Peyer's patch (tissue), 4 donors: ENCODE data around the gene ARHGAP12. TPM values are rescaled to one million over a fixed set of nuclear protein-coding genes. Genes with fewer than 3 reads are reported as not detected.

Source experiments
- DNase-seq, 3 donors: peaks; one replicate each; pipeline ENCODE4 v3.0.0-alpha.2; 2017 to 2019
- H3K27ac ChIP-seq, 4 donors: fragments of 200-600 bp; sonication (generic); one replicate each; pipeline ENCODE4 v1.5.1; 2016 to 2019
- H3K27me3 ChIP-seq, 2 donors: fragments of 200-600 bp; sonication (generic); one replicate each; pipeline ENCODE4 v1.5.1; 2019
- H3K36me3 ChIP-seq, 3 donors: fragments of 200-600 bp; sonication (generic); one replicate each; pipeline ENCODE4 v1.5.1; 2016 to 2019
- H3K4me1 ChIP-seq, 4 donors: fragments of 200-600 bp; sonication (generic); one replicate each; pipeline ENCODE4 v1.5.1; 2016 to 2019
- H3K4me3 ChIP-seq, 4 donors: fragments of 200-600 bp; sonication (generic); 1 replicate in 3 of 4; 2 replicates in 1 of 4; pipeline ENCODE4 v1.5.1; 2016 to 2019; ENCODE audit warnings: mild to moderate bottlenecking in 1 of 4
- H3K9me3 ChIP-seq, 4 donors: fragments of 200-600 bp; sonication (generic); one replicate each; pipeline ENCODE4 v1.5.1; 2016 to 2019; ENCODE audit warnings: mild to moderate bottlenecking in 1 of 4
- CTCF ChIP-seq, 6 experiments: fragments of 450-650 bp in 4 of 6; fragments of 200-600 bp in 2 of 6; sonication (generic) in 1 of 6; IDR thresholded peaks; one replicate each; pipeline ENCODE4 v1.5.1; 2017 to 2019; ENCODE audit warnings: antibody characterized with exemption in 6 of 6, mild to moderate bottlenecking in 3 of 6, moderate library complexity in 1 of 6
- POLR2A ChIP-seq, 2 donors: fragments of 450-650 bp; IDR thresholded peaks; one replicate each; pipeline ENCODE4 v1.5.1; 2017; ENCODE audit warnings: antibody characterized with exemption in 2 of 2, mild to moderate bottlenecking in 2 of 2, moderate library complexity in 2 of 2
- total RNA-seq, 4 donors: library from RNA; depleted of rRNA; stranded (reverse); fragments of >200 nt; gene quantifications; one replicate each; pipeline ENCODE4 v1.1.0, GENCODE V29; 2016

The ARHGAP12 gene
- total RNA-seq, 4 donors from 2014 or later: 46.7 to 56.9 (median 52.4) TPM

GRCh38 chr10:31935678-31936077 is 7.0 kb upstream of the ARHGAP12 start:
- peaks cover 0 to 3% (median 0%) of the 10 kb centered on the region in 4 donors for H3K4me1 ChIP-seq
- H3K9me3 ChIP-seq: no peaks in the 10 kb centered on the region
- no peaks in the 10 kb centered on the region for H3K27me3 ChIP-seq
- no peak overlapping the region for H3K4me3 ChIP-seq
- no peaks in the 10 kb centered on the region for H3K36me3 ChIP-seq
- TF ChIP-seq POLR2A (IDR thresholded peaks at IDR 0.05) (no peak), CTCF (IDR thresholded peaks at IDR 0.05) (no peak)
- H3K27ac ChIP-seq: no peak overlapping the region
- no peak for DNase-seq

GRCh38 chr10:31932838-31933237 is 4.2 kb upstream of the ARHGAP12 start:
- Histone ChIP-seq H3K36me3 (no peaks in the 10 kb centered on the region), H3K4me1 (peaks cover 0 to 4% (median 0%) of the 10 kb centered on the region in 4 donors), H3K27me3 (no peaks in the 10 kb centered on the region), H3K27ac (no peak overlapping the region), H3K9me3 (no peaks in the 10 kb centered on the region), H3K4me3 (no peak overlapping the region)
- DNase-seq: no peak
- no peak for TF ChIP-seq CTCF (IDR thresholded peaks at IDR 0.05)
- TF ChIP-seq POLR2A (IDR thresholded peaks at IDR 0.05): no peak

- Histone ChIP-seq H3K27me3 (no peaks in the 10 kb centered on the region), H3K9me3 (no peaks in the 10 kb centered on the region), H3K27ac (peak overlapping the region in 1 of 4 donors; percentile 94), H3K4me3 (no peak overlapping the region), H3K36me3 (no peaks in the 10 kb centered on the region), H3K4me1 (peaks cover 0 to 12% (median 5%) of the 10 kb centered on the region in 4 donors)
- no peak for DNase-seq
- TF ChIP-seq POLR2A (IDR thresholded peaks at IDR 0.05): no peak
- no peak for TF ChIP-seq CTCF (IDR thresholded peaks at IDR 0.05)
Measured at GRCh38 chr10:31930856-31931255, 2.2 kb upstream of the ARHGAP12 start.

- Histone ChIP-seq H3K4me1 (peaks cover 0 to 13% (median 5%) of the 10 kb centered on the region in 4 donors), H3K27me3 (no peaks in the 10 kb centered on the region), H3K27ac (peak overlapping the region; percentile 88 to 97 (median 95)), H3K9me3 (no peaks in the 10 kb centered on the region), H3K4me3 (peak overlapping the region; percentile 62 to 98 (median 81)), H3K36me3 (no peaks in the 10 kb centered on the region)
- TF ChIP-seq CTCF (IDR thresholded peaks at IDR 0.05) (no peak), POLR2A (IDR thresholded peaks at IDR 0.05) (no peak)
- DNase-seq: peak in 1 of 3 donors; percentile 34
Measured at GRCh38 chr10:31930023-31930751, 1.6 kb upstream of the ARHGAP12 start.

- Histone ChIP-seq H3K4me1 (peaks cover 0 to 13% (median 5%) of the 10 kb centered on the region in 4 donors), H3K4me3 (peak overlapping the region; percentile 62 to 98 (median 81)), H3K27me3 (no peaks in the 10 kb centered on the region), H3K36me3 (no peaks in the 10 kb centered on the region), H3K9me3 (no peaks in the 10 kb centered on the region), H3K27ac (peak overlapping the region; percentile 88 to 97 (median 95))
- TF ChIP-seq CTCF (IDR thresholded peaks at IDR 0.05) (no peak), POLR2A (IDR thresholded peaks at IDR 0.05) (peak in 1 of 2 donors; percentile 56)
- DNase-seq: peak; percentile 66 to 86 (median 84)
Measured at GRCh38 chr10:31929261-31930022, 811 bp upstream of the ARHGAP12 start.
